Astrocyte (in vitro differentiated cells and primary cell): Measurements from ENCODE around the gene RENBP. TPM values are rescaled to one million over a fixed set of nuclear protein-coding genes. Genes with fewer than 3 reads are reported as not detected.
"Not testable (repeated sequence)": the region's sequence is repeated elsewhere in the genome, so short reads cannot be mapped to it uniquely, and the experiment has no call there.

ENCODE experiments used
- DNase-seq: peaks from one replicate; pipeline ENCODE4 v3.0.0-alpha.2; 2010; ENCODE audit warnings: low read depth
- FAIRE-seq: peaks from 2 replicates; lab custom pipeline; 2011; peaks lifted over from hg19 to GRCh38; lab: Jason Lieb, UNC
- H2AFZ ChIP-seq: 2 replicates; pipeline ENCODE4 v1.6.0; 2012; ENCODE audit warnings: low read depth, low read length, inconsistent platforms
- H3K27ac ChIP-seq: 2 replicates; pipeline ENCODE4 v1.5.1; 2011; ENCODE audit warnings: low read depth, low read length, inconsistent platforms
- H3K27me3 ChIP-seq: 2 replicates; pipeline ENCODE4 v1.6.0; 2011; ENCODE audit warnings: low read length, inconsistent platforms; ENCODE audit not compliant: insufficient read depth
- H3K36me3 ChIP-seq: 2 replicates; pipeline ENCODE4 v1.5.1; 2011; ENCODE audit warnings: low read length, inconsistent platforms; ENCODE audit not compliant: insufficient read depth
- H3K4me1 ChIP-seq: 2 replicates; pipeline ENCODE4 v1.5.1; 2011; ENCODE audit warnings: low read length, inconsistent platforms; ENCODE audit not compliant: insufficient read depth
- H3K4me2 ChIP-seq: 2 replicates; pipeline ENCODE4 v1.6.0; 2012; ENCODE audit warnings: low read length, inconsistent platforms
- H3K4me3 ChIP-seq: 2 replicates; pipeline ENCODE4 v1.5.1; 2011; ENCODE audit warnings: low read depth, mild to moderate bottlenecking, low read length, inconsistent platforms; ENCODE audit not compliant: insufficient read depth
- H3K79me2 ChIP-seq: 2 replicates; pipeline ENCODE4 v1.6.0; 2012; ENCODE audit warnings: mild to moderate bottlenecking, low read length, inconsistent platforms; ENCODE audit not compliant: insufficient read depth
- H3K9ac ChIP-seq: 2 replicates; pipeline ENCODE4 v1.6.0; 2012; ENCODE audit warnings: mild to moderate bottlenecking, low read length, inconsistent platforms
- H3K9me3 ChIP-seq: 2 replicates; pipeline ENCODE4 v1.5.1; 2012; ENCODE audit warnings: low read depth, mild to moderate bottlenecking, low read length, inconsistent platforms; ENCODE audit not compliant: insufficient read depth
- H4K20me1 ChIP-seq: 2 replicates; pipeline ENCODE4 v1.6.0; 2012; ENCODE audit warnings: low read length, inconsistent platforms; ENCODE audit not compliant: insufficient read depth
- H3K27ac Mint-ChIP-seq: one replicate; pipeline ENCODE4 v1.8.0; 2021; ENCODE audit warnings: mild to moderate bottlenecking, mixed read lengths; ENCODE audit not compliant: unreplicated experiment
- H3K27me3 Mint-ChIP-seq: one replicate; pipeline ENCODE4 v1.8.0; 2021; ENCODE audit warnings: low read depth, mixed read lengths; ENCODE audit not compliant: unreplicated experiment
- H3K36me3 Mint-ChIP-seq: one replicate; pipeline ENCODE4 v1.8.0; 2021; ENCODE audit warnings: low read depth, mixed read lengths; ENCODE audit not compliant: unreplicated experiment
- H3K4me1 Mint-ChIP-seq: one replicate; pipeline ENCODE4 v1.8.0; 2021; ENCODE audit warnings: low read depth, mixed read lengths; ENCODE audit not compliant: unreplicated experiment
- H3K4me3 Mint-ChIP-seq: one replicate; pipeline ENCODE4 v1.8.0; 2021; ENCODE audit warnings: mild to moderate bottlenecking, moderate library complexity, mixed read lengths; ENCODE audit not compliant: unreplicated experiment
- H3K9me3 Mint-ChIP-seq: one replicate; pipeline ENCODE4 v1.8.0; 2021; ENCODE audit warnings: mild to moderate bottlenecking, mixed read lengths; ENCODE audit not compliant: unreplicated experiment
- CTCF ChIP-seq: IDR thresholded peaks from 2 replicates; pipeline ENCODE4 v1.5.1; 2011; ENCODE audit warnings: low read depth, mild to moderate bottlenecking, inconsistent platforms, low read length, moderate library complexity; ENCODE audit not compliant: insufficient read depth
- EZH2 ChIP-seq: IDR thresholded peaks from 2 replicates; pipeline ENCODE4 v1.6.1; 2012; ENCODE audit warnings: mild to moderate bottlenecking, low read length, inconsistent platforms; ENCODE audit not compliant: insufficient read depth
- total RNA-seq: library from RNA; stranded (reverse); gene quantifications from 2 replicates; pipeline ENCODE4 v1.2.1, GENCODE V29; 2021

Gene RENBP
- total RNA-seq, 1 donor from 2014 or later = 2.2 TPM

- H3K36me3 Mint-ChIP-seq = peaks cover 3% of the 10 kb centered on the region
- H3K9me3 Mint-ChIP-seq = no peaks in the 10 kb centered on the region
- no peaks in the 10 kb centered on the region for H3K27me3 Mint-ChIP-seq
- Histone ChIP-seq H3K36me3 (no peaks in the 10 kb centered on the region), H3K4me3 (no peak overlapping the region), H3K27me3 (no peaks in the 10 kb centered on the region), H3K4me2 (no peak overlapping the region), H3K4me1 (no peaks in the 10 kb centered on the region), H2AFZ (no peak overlapping the region), H3K27ac (no peak overlapping the region), H3K79me2 (no peaks in the 10 kb centered on the region), H3K9me3 (no peaks in the 10 kb centered on the region), H3K9ac (no peak overlapping the region), H4K20me1 (no peaks in the 10 kb centered on the region)
- TF ChIP-seq EZH2 = no peak
- TF ChIP-seq CTCF = no peak
- no peaks in the 10 kb centered on the region for H3K4me1 Mint-ChIP-seq
- FAIRE-seq = no peak
- H3K4me3 Mint-ChIP-seq = no peak overlapping the region
- DNase-seq = no peak
- H3K27ac Mint-ChIP-seq = no peak overlapping the region
These were observed 37.5 kb upstream of the RENBP start for GRCh38 chrX:153981771-153982533.

GRCh38 chrX:153981231-153981630 is 36.8 kb upstream of the RENBP start:
- FAIRE-seq (peak; percentile 66), DNase-seq (no peak)
- no peaks in the 10 kb centered on the region for H3K79me2 ChIP-seq
- no peaks in the 10 kb centered on the region for H4K20me1 ChIP-seq
- peaks cover 3% of the 10 kb centered on the region for H3K36me3 Mint-ChIP-seq
- H3K4me1 ChIP-seq = no peaks in the 10 kb centered on the region
- H3K4me3 Mint-ChIP-seq = no peak overlapping the region
- no peak overlapping the region for H2AFZ ChIP-seq
- no peak for TF ChIP-seq EZH2
- no peak for TF ChIP-seq CTCF
- no peaks in the 10 kb centered on the region for H3K27me3 ChIP-seq
- H3K4me1 Mint-ChIP-seq = no peaks in the 10 kb centered on the region
- no peaks in the 10 kb centered on the region for H3K36me3 ChIP-seq
- H3K27ac Mint-ChIP-seq = peak overlapping the region; percentile 12
- no peaks in the 10 kb centered on the region for H3K9me3 ChIP-seq
- H3K9ac ChIP-seq = no peak overlapping the region
- H3K4me3 ChIP-seq = no peak overlapping the region
- no peak overlapping the region for H3K4me2 ChIP-seq
- H3K27ac ChIP-seq = no peak overlapping the region
- H3K9me3 Mint-ChIP-seq = no peaks in the 10 kb centered on the region
- no peaks in the 10 kb centered on the region for H3K27me3 Mint-ChIP-seq

- H3K4me3 ChIP-seq, H3K36me3 ChIP-seq, H3K79me2 ChIP-seq, H3K9me3 Mint-ChIP-seq, H3K27ac Mint-ChIP-seq, H2AFZ ChIP-seq, H3K27me3 Mint-ChIP-seq, H3K4me2 ChIP-seq, H4K20me1 ChIP-seq, H3K9ac ChIP-seq, H3K4me3 Mint-ChIP-seq, H3K36me3 Mint-ChIP-seq, H3K4me1 ChIP-seq, H3K27ac ChIP-seq, H3K9me3 ChIP-seq, H3K4me1 Mint-ChIP-seq, H3K27me3 ChIP-seq, DNase-seq: not testable (repeated sequence)
- FAIRE-seq = peak; percentile 80
These were observed 36.0 kb upstream of the RENBP start for GRCh38 chrX:153980394-153980793.
